Endothelial cell (in vitro differentiated cells): ENCODE results near the gene CALHM2. TPM values are rescaled to one million over a fixed set of nuclear protein-coding genes. Genes with fewer than 3 reads are reported as not detected.
"Not testable (repeated sequence)": the region's sequence is repeated elsewhere in the genome, so short reads cannot be mapped to it uniquely, and the experiment has no call there.

ENCODE experiments used
- DNase-seq: peaks from one replicate; pipeline ENCODE4 v3.0.0; 2021; ENCODE audit warnings: low spot score
- H3K27ac Mint-ChIP-seq: one replicate; pipeline ENCODE4 v1.8.0; 2021; ENCODE audit warnings: mixed read lengths, inconsistent platforms; ENCODE audit not compliant: unreplicated experiment
- H3K27me3 Mint-ChIP-seq: one replicate; pipeline ENCODE4 v1.8.0; 2021; ENCODE audit warnings: mild to moderate bottlenecking, moderate library complexity, mixed read lengths, inconsistent platforms; ENCODE audit not compliant: unreplicated experiment
- H3K36me3 Mint-ChIP-seq: one replicate; pipeline ENCODE4 v1.8.0; 2021; ENCODE audit warnings: mild to moderate bottlenecking, low read depth, mixed read lengths, inconsistent platforms; ENCODE audit not compliant: unreplicated experiment
- H3K4me1 Mint-ChIP-seq: one replicate; pipeline ENCODE4 v1.8.0; 2021; ENCODE audit warnings: mild to moderate bottlenecking, mixed read lengths, inconsistent platforms; ENCODE audit not compliant: unreplicated experiment
- H3K4me3 Mint-ChIP-seq: one replicate; pipeline ENCODE4 v1.8.0; 2021; ENCODE audit warnings: mild to moderate bottlenecking, mixed read lengths, inconsistent platforms; ENCODE audit not compliant: unreplicated experiment
- H3K9me3 Mint-ChIP-seq: one replicate; pipeline ENCODE4 v1.8.0; 2021; ENCODE audit warnings: mixed read lengths, inconsistent platforms; ENCODE audit not compliant: unreplicated experiment
- total RNA-seq: library from RNA; stranded (reverse); fragmentation: NEBNext Ultra II Directional; extraction: Animal tissue kit (Norgen Biotek cat#: 25700); gene quantifications from one replicate; pipeline ENCODE4 v1.2.1, GENCODE V29; 2021; ENCODE audit not compliant: unreplicated experiment
- TF ChIP-seq, protein P1 (sequence below): fragments of 200-600 bp; sonication (generic); IDR thresholded peaks from one replicate; pipeline ENCODE4 v1.5.0; 2021; ENCODE audit warnings: antibody characterized with exemption; ENCODE audit not compliant: unreplicated experiment

CALHM2 gene
- total RNA-seq, 1 donor from 2014 or later = 1.9 TPM

GRCh38 chr10:103419101-103419500 is 33.1 kb downstream of the CALHM2 start:
- no peak overlapping the region for H3K27ac Mint-ChIP-seq
- no peaks in the 10 kb centered on the region for H3K27me3 Mint-ChIP-seq
- no peak for DNase-seq
- peaks cover 63% of the 10 kb centered on the region for H3K36me3 Mint-ChIP-seq
- H3K4me1 Mint-ChIP-seq = no peaks in the 10 kb centered on the region
- H3K9me3 Mint-ChIP-seq = no peaks in the 10 kb centered on the region
- TF ChIP-seq, protein P1, sequence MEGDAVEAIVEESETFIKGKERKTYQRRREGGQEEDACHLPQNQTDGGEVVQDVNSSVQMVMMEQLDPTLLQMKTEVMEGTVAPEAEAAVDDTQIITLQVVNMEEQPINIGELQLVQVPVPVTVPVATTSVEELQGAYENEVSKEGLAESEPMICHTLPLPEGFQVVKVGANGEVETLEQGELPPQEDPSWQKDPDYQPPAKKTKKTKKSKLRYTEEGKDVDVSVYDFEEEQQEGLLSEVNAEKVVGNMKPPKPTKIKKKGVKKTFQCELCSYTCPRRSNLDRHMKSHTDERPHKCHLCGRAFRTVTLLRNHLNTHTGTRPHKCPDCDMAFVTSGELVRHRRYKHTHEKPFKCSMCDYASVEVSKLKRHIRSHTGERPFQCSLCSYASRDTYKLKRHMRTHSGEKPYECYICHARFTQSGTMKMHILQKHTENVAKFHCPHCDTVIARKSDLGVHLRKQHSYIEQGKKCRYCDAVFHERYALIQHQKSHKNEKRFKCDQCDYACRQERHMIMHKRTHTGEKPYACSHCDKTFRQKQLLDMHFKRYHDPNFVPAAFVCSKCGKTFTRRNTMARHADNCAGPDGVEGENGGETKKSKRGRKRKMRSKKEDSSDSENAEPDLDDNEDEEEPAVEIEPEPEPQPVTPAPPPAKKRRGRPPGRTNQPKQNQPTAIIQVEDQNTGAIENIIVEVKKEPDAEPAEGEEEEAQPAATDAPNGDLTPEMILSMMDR = no peak
- H3K4me3 Mint-ChIP-seq = no peak overlapping the region

- Mint-ChIP-seq H3K9me3 (no peaks in the 10 kb centered on the region), H3K27me3 (no peaks in the 10 kb centered on the region), H3K36me3 (peaks cover 59% of the 10 kb centered on the region), H3K4me3 (no peak overlapping the region), H3K27ac (no peak overlapping the region), H3K4me1 (no peaks in the 10 kb centered on the region)
- TF ChIP-seq, protein P1 = no peak
- DNase-seq = no peak
These were observed 34.6 kb downstream of the CALHM2 start for GRCh38 chr10:103417601-103418000.

DNA sequence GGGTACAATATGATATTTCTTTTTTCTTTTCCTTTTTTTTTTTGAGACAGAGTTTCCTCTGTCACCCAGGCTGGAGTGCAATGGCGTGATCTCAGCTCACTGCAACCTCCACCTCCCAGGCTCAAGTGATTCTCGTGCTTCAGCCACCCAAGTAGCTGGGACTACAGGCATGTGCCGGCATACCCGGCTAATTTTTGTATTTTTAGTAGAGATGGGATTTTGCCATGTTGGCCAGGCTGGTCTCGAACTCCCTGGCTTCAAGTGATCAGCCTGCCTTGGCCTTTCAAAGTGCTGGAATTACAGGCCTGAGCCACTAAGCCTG is 35.1 kb downstream of the CALHM2 start:
- H3K27me3 Mint-ChIP-seq, H3K4me3 Mint-ChIP-seq, H3K9me3 Mint-ChIP-seq: not testable (repeated sequence)

GRCh38 chr10:103416436-103417147 is 35.6 kb downstream of the CALHM2 start:
- Mint-ChIP-seq H3K27me3 (no peaks in the 10 kb centered on the region), H3K9me3 (no peaks in the 10 kb centered on the region), H3K4me1 (no peaks in the 10 kb centered on the region), H3K27ac (no peak overlapping the region), H3K36me3 (peaks cover 52% of the 10 kb centered on the region), H3K4me3 (no peak overlapping the region)
- DNase-seq = peak; percentile 56
- TF ChIP-seq, protein P1 = peak; percentile 52

More for the DNA sequence above, 35.1 kb downstream of the CALHM2 start:
- H3K4me1 Mint-ChIP-seq, DNase-seq, H3K27ac Mint-ChIP-seq: not testable (repeated sequence)
- H3K36me3 Mint-ChIP-seq = peaks cover 54% of the 10 kb centered on the region

GRCh38 chr10:103415581-103415980 is 36.6 kb downstream of the CALHM2 start:
- H3K36me3 Mint-ChIP-seq = peaks cover 47% of the 10 kb centered on the region
- H3K4me1 Mint-ChIP-seq = no peaks in the 10 kb centered on the region
- H3K27me3 Mint-ChIP-seq = no peaks in the 10 kb centered on the region
- DNase-seq = no peak
- TF ChIP-seq, protein P1 = no peak
- H3K4me3 Mint-ChIP-seq = no peak overlapping the region
- no peak overlapping the region for H3K27ac Mint-ChIP-seq
- H3K9me3 Mint-ChIP-seq = no peaks in the 10 kb centered on the region
